Activated T-cell treated with anti-CD3 and anti-CD28 coated beads for 4 hours (primary cell): Measurements from ENCODE around the gene SEMA5B.

Experiments
- DNase-seq: peaks from one replicate; pipeline ENCODE4 v3.0.0-alpha.2; 2020

The SEMA5B gene

GRCh38 chr3:123021388-123021787 is 6.2 kb downstream of the SEMA5B start:
- DNase-seq, result no peak

DNA sequence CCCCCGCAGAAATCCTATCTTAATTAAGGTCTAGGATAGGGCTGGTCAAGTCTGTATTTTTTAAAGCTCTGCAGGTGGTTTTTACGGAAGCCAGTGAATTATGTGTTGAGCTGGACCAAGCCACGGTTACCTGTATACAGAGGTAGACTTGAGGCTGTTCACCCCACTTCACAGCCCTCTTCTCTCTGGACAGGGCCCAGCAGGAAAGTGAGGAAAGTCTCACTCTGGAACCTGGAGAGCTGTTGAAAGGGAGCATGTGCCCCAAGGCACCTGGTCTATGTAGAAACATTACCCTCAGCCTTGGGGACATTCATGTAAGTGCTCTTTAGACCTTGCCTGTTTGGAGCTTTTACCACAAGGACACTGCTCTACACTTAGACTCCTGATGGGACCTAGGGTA is 6.9 kb downstream of the SEMA5B start:
- DNase-seq, result no peak

DNA sequence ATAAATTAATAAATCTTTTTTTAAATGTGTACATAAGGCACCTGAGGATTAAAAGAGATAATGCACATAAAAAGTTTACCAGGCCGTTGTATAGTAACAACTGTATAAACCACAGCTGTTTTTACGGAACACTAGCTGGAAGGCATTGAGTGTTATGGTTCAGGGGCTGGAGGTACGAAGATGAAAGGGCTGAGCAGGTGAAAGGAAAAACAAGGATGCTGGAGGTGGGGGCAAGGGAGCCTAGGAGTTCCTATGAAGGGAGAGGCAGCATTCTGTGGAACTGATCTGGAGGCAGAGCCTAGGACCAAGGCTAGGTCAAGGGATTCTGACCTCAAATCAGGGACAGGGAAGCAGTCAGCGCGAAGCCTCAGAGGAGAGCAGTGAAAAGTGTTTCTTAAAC is 8.0 kb downstream of the SEMA5B start:
- DNase-seq, result no peak

GRCh38 chr3:123019161-123019560 is 8.4 kb downstream of the SEMA5B start:
- DNase-seq, result no peak

- no peak for DNase-seq
Observed at GRCh38 chr3:123018683-123019082, 8.9 kb downstream of the SEMA5B start.

DNA sequence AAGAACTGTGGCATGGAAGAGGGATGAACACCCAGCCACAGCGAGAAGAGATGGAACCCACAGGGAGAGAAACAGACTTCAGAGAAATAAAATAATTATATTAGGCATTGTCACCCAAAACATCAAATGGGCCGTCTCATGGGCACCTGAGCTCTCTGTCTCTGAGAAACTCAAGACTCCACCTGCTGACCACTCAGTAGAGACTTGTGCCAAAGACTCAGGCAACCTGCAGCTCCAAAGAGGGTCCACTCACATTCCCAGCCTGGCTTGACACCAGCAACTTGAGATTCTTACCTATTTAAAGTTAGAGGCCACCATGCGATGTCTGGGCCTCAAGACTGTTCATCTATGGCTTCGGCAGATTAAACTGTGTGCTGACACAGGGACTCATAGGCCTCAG is 12.0 kb downstream of the SEMA5B start:
- DNase-seq, result no peak

DNA sequence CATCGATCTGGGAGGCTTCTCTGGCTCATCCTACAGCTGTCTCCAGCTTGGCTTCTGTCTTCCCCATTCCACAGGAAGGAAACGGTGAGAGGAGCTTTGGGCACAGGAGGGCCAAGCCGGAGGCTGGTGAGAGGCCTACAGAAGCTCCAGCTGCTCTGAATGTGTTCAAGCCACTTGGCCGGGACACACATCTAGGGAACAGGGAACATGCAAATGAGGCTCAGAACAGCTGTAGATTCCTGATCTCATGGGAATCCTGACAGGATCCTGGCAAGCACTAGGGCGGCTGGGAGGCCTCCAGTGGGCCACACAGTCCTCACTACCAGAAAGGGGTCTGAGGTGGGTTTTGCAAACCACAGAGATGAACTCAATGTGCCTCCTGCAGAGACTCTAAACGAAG is 13.7 kb downstream of the SEMA5B start:
- DNase-seq, result no peak

DNA sequence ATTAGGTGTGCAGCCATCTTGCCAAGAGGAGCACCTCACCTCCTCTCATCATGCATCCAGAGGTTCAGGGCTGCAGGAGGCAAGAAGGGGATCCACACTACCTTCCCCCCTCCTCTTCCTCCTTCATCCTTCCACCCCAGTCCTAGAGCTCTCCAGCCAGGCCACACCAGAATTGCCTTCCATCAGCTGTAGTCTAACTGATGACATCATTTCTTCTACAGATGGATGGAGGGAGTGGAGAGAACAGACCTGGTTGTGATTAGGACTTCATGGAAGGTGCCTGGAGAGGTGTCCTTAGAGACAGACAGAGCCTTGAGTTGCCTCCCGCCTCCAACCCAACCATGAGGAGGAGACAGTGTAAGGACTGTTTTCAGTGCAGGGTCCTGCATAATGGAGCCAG is 14.9 kb downstream of the SEMA5B start:
- DNase-seq, result no peak

GRCh38 chr3:123011447-123011846 is 16.1 kb downstream of the SEMA5B start:
- DNase-seq, result no peak

GRCh38 chr3:123008840-123009239 is 18.7 kb downstream of the SEMA5B start:
- DNase-seq, result no peak

- DNase-seq, result no peak
Observed at GRCh38 chr3:123006609-123007008, 21.0 kb downstream of the SEMA5B start.

DNA sequence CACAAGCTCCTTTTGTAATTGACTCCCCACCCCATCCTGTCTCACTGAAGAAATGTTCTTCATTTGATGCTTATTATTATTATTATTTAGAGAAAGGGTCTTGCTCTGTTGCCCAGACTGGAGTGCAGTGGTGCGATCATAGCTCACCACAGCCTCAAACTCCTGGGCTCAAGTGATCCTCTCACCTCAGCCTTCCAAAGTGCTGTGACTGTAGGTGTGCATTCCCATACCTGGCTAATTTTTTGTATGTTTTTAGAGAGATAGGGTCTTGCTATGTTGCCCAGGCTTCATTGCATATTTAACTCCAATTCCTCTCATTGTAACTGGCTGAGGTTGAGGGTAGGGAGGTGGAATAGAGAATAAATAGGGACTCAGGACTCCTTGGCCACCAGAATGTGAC is 22.3 kb downstream of the SEMA5B start:
- DNase-seq, result no peak

GRCh38 chr3:123004201-123004918 is 23.2 kb downstream of the SEMA5B start:
- no peak for DNase-seq

- no peak for DNase-seq
Observed at GRCh38 chr3:123002749-123003497, 24.6 kb downstream of the SEMA5B start.

- DNase-seq, result no peak
Observed at GRCh38 chr3:123002100-123002748, 25.3 kb downstream of the SEMA5B start.

GRCh38 chr3:122998856-122999255 is 28.7 kb downstream of the SEMA5B start:
- DNase-seq, result no peak

DNA sequence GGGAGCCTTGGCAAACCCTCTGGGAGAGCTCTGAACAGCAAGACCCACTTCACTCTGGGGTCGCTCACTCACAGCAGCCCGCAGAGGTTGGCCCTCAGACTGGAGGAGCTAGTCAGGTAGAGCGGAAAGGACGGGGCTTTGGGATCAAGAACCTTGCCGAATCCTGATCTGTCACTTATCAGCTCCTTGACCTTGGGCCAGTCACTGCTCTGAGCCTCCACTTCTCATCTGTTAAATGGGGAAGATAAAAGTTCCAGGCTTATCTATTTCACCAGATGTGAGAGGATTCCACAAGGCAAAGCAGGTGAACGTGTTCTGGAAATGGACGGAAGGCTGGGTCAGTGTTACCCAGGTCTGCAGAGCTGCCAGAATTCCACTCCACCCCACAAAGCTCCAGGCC is 29.4 kb downstream of the SEMA5B start:
- no peak for DNase-seq

GRCh38 chr3:122996038-122996580 is 31.5 kb downstream of the SEMA5B start:
- DNase-seq, result no peak

- DNase-seq, result no peak
Observed at GRCh38 chr3:122994954-122995353, 32.6 kb downstream of the SEMA5B start.

- DNase-seq, result no peak
Observed at GRCh38 chr3:122993124-122993978, 34.2 kb downstream of the SEMA5B start.

- no peak for DNase-seq
Observed at GRCh38 chr3:122992676-122993075, 34.9 kb downstream of the SEMA5B start.

GRCh38 chr3:122992133-122992532 is 35.4 kb downstream of the SEMA5B start:
- DNase-seq, result no peak
